Mucosa of rectum (tissue), 2 donors: ENCODE measurements around the gene SPRING1.

Source experiments
- H3K27ac ChIP-seq, 2 donors: one replicate each; pipeline ENCODE4 v1.7.0; 2013; ENCODE audit warnings: inconsistent platforms in 2 of 2, low read depth in 2 of 2, low read length in 2 of 2
- H3K27me3 ChIP-seq, 2 donors: one replicate each; pipeline ENCODE4 v1.7.0; 2013; ENCODE audit warnings: low read length in 2 of 2; ENCODE audit not compliant: control insufficient read depth in 2 of 2, insufficient read depth in 2 of 2
- H3K36me3 ChIP-seq, 2 donors: one replicate each; pipeline ENCODE4 v1.7.0; 2013; ENCODE audit warnings: low read length in 2 of 2; ENCODE audit not compliant: control insufficient read depth in 2 of 2, insufficient read depth in 2 of 2
- H3K4me1 ChIP-seq, 2 donors: one replicate each; pipeline ENCODE4 v1.7.0; 2013; ENCODE audit warnings: low read length in 2 of 2, mild to moderate bottlenecking in 1 of 2; ENCODE audit not compliant: control insufficient read depth in 2 of 2, insufficient read depth in 2 of 2
- H3K4me3 ChIP-seq, 2 donors: one replicate each; pipeline ENCODE4 v1.7.0; 2013; ENCODE audit warnings: low read length in 2 of 2
- H3K9ac ChIP-seq, 2 donors: one replicate each; pipeline ENCODE4 v1.7.0; 2013; ENCODE audit warnings: low read length in 2 of 2, low read depth in 1 of 2, mild to moderate bottlenecking in 1 of 2
- H3K9me3 ChIP-seq, 2 donors: one replicate each; pipeline ENCODE4 v1.7.0; 2013; ENCODE audit warnings: low read length in 2 of 2; ENCODE audit not compliant: control insufficient read depth in 2 of 2
- donor health status: healthy.
- donor health status: Normal muscosa, but diverticular disease.

The SPRING1 gene

DNA sequence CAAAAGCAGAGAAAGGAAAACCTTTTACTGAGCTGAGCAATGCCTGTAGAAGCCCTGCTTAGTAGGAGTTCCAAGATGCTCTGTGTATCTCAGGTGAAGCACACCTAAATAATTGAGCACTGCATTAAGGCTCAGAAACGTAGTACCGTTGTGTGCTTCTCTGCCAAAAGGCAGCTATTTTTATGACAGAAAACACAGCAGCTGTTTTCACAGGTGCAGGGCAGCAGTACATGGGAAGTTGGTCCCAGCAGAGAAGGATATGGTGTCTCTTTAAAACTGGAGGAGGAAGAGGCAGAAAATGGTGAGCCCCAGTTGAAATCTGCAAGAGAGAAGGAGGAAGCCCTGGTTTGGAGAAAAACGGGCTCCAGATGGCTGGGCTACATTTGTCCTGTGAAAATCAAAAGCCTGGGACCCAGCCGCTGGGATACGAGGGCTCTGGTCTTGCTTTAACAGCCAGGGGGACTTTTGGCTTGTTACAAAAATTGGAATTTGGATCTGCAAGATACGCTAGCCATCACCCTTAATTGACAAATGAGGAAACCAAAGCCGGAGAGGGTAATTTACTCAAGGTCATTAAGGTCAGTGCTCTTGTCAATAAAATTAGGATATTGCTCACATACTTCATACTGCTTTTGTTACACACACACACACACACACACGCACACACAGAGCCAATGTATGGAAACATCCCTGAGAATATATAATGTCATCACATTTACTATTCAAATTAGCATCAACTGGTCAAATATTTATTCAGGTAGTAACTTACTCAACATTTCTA is 27.3 kb downstream of the SPRING1 start:
- peaks cover 3 to 8% of the 10 kb centered on the region in 2 donors for H3K4me1 ChIP-seq
- H3K27me3 ChIP-seq = peaks cover 10 to 11% of the 10 kb centered on the region in 2 donors
- no peak overlapping the region for H3K9ac ChIP-seq
- peaks cover 0 to 9% of the 10 kb centered on the region in 2 donors for H3K36me3 ChIP-seq
- no peaks in the 10 kb centered on the region for H3K9me3 ChIP-seq
- H3K27ac ChIP-seq = no peak overlapping the region
- no peak overlapping the region for H3K4me3 ChIP-seq

DNA sequence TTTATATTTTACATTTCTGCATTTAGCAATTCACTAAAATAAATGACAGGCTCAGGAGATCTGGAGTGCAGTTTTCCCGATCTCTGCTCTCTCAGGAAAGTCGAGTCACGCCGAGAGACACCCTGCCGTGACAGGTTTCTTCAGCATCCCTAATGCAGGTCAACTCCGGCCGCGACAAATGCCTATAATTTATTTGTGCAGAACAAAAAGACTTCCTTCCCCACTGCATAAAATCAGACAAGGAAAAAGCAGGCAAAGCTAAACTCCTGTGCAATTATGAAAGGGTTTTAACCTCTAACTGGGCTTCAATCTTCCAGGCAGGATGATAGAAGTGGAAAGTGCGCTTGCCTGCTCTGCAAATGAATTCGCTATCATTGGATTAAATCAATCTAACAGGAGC is 28.1 kb downstream of the SPRING1 start:
- H3K9me3 ChIP-seq = no peaks in the 10 kb centered on the region
- no peak overlapping the region for H3K9ac ChIP-seq
- peaks cover 3 to 8% of the 10 kb centered on the region in 2 donors for H3K4me1 ChIP-seq
- H3K27ac ChIP-seq = no peak overlapping the region
- H3K27me3 ChIP-seq = peaks cover 10 to 11% of the 10 kb centered on the region in 2 donors
- H3K4me3 ChIP-seq = no peak overlapping the region
- peaks cover 0 to 5% of the 10 kb centered on the region in 2 donors for H3K36me3 ChIP-seq

GRCh38 chr12:116708826-116709756 is 28.8 kb downstream of the SPRING1 start:
- Histone ChIP-seq H3K27ac (no peak overlapping the region), H3K4me3 (peak overlapping the region in 1 of 2 donors; percentile 55), H3K36me3 (peaks cover 0 to 5% of the 10 kb centered on the region in 2 donors), H3K27me3 (peaks cover 10 to 11% of the 10 kb centered on the region in 2 donors), H3K4me1 (peaks cover 3 to 8% of the 10 kb centered on the region in 2 donors), H3K9ac (no peak overlapping the region), H3K9me3 (no peaks in the 10 kb centered on the region)

DNA sequence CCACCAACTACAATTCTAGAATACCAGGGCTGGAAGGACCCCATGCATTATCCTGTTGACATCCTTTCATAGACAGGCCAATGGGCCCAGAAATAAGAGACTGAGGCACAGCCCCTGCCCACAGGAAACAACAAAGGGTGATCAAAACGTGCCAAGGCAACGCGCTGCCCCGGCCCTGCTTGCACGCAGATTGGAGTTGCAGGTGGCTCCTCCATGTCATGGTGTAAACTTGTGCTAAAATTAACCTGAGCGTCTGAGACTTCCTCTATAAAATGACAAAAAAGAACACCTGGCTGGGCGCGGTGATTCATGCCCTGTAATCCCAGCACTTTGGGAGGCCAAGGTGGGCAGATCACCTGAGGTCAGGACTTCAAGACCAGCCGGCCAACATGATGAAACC is 30.1 kb downstream of the SPRING1 start:
- Histone ChIP-seq H3K4me1 (peaks cover 3 to 8% of the 10 kb centered on the region in 2 donors), H3K9me3 (no peaks in the 10 kb centered on the region), H3K9ac (no peak overlapping the region)

GRCh38 chr12:116703214-116703795 is 34.6 kb downstream of the SPRING1 start:
- Histone ChIP-seq H3K9ac (no peak overlapping the region), H3K36me3 (no peaks in the 10 kb centered on the region), H3K27ac (no peak overlapping the region), H3K27me3 (no peaks in the 10 kb centered on the region), H3K4me1 (peaks cover 4 to 6% of the 10 kb centered on the region in 2 donors), H3K4me3 (no peak overlapping the region), H3K9me3 (no peaks in the 10 kb centered on the region)

More for the DNA sequence above, 30.1 kb downstream of the SPRING1 start:
- Histone ChIP-seq H3K36me3 (peaks cover 0 to 5% of the 10 kb centered on the region in 2 donors), H3K27ac (no peak overlapping the region), H3K4me3 (no peak overlapping the region), H3K27me3 (peaks cover 10 to 11% of the 10 kb centered on the region in 2 donors)

DNA sequence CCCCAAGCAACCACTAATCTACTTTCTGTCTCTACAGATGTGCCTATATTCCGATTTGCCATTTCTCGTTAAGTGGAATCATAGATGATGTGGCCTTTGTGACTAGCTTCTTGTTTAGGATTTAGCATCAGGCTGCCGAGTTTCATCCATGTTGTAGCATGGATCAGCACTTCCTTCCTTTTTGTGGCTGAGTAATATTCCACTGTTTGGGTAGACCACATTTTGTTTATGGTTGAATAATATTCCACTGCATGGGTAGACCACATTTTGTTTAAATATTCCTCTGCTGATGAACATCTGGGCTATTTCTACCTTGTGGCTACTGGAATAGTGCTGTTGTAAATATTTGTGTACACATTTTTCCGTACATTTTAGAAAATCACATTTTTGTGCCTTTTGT is 36.4 kb downstream of the SPRING1 start:
- Histone ChIP-seq H3K27ac (no peak overlapping the region), H3K9me3 (no peaks in the 10 kb centered on the region), H3K4me1 (peaks cover 6 to 14% of the 10 kb centered on the region in 2 donors), H3K36me3 (no peaks in the 10 kb centered on the region), H3K27me3 (no peaks in the 10 kb centered on the region), H3K9ac (no peak overlapping the region), H3K4me3 (no peak overlapping the region)

GRCh38 chr12:116700066-116700465 is 37.8 kb downstream of the SPRING1 start:
- Histone ChIP-seq H3K27ac (no peak overlapping the region), H3K4me3 (no peak overlapping the region), H3K4me1 (peaks cover 6 to 14% of the 10 kb centered on the region in 2 donors), H3K9me3 (no peaks in the 10 kb centered on the region), H3K9ac (no peak overlapping the region), H3K27me3 (no peaks in the 10 kb centered on the region), H3K36me3 (no peaks in the 10 kb centered on the region)

DNA sequence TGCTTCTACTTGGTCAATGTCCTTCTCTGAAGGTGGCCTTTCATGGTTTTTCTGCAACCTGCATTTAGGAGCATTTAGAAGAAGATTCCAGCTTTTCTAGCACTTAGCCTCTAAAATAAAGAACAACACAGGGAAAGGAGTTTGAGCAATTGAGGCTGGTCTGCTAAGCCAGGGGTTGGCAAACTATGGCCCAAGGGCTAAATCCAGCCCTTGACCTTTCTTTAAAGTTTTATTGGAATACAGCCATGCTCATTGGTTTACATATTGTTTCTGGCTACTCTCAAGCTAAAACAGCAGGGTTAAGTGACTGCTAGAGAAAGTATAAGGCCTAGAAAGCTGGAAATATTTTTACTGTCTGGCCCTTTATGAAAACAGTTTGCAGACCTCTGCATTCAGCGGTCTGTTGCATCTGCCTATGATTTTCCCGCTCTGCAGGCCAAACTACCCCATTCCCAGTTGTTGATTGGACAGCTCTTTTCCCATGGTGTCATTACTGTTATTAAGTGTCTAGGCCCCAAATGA is 39.3 kb downstream of the SPRING1 start:
- Histone ChIP-seq H3K9ac (no peak overlapping the region), H3K36me3 (no peaks in the 10 kb centered on the region), H3K9me3 (no peaks in the 10 kb centered on the region), H3K27ac (no peak overlapping the region), H3K27me3 (peaks cover 6 to 9% of the 10 kb centered on the region in 2 donors), H3K4me1 (peaks cover 11 to 17% of the 10 kb centered on the region in 2 donors), H3K4me3 (no peak overlapping the region)

- Histone ChIP-seq H3K27me3 (peaks cover 6 to 10% of the 10 kb centered on the region in 2 donors), H3K4me1 (peaks cover 13 to 22% of the 10 kb centered on the region in 2 donors), H3K36me3 (no peaks in the 10 kb centered on the region), H3K27ac (no peak overlapping the region), H3K4me3 (no peak overlapping the region), H3K9me3 (no peaks in the 10 kb centered on the region), H3K9ac (no peak overlapping the region)
Observed at GRCh38 chr12:116698116-116698515, 39.8 kb downstream of the SPRING1 start.
